ENCODE data around the gene SRXN1.
"Not testable (repeated sequence)": the region's sequence is repeated elsewhere in the genome, so short reads cannot be mapped to it uniquely, and the experiment has no call there.

Gene SRXN1

GRCh38 chr20:655726-656624 lies 3.0 kb upstream of the SRXN1 start:
- DNase-seq (ENCODE audit: low read depth in 2 of 2), result no peak

GRCh38 chr20:654417-654750 lies 1.4 kb upstream of the SRXN1 start:
- no peak for DNase-seq (ENCODE audit: low read depth in 2 of 2)

- no peak for DNase-seq (ENCODE audit: low read depth in 2 of 2)
These were observed 803 bp upstream of the SRXN1 start for GRCh38 chr20:653590-654416.

GRCh38 chr20:652615-653109 lies 338 bp downstream of the SRXN1 start:
- no peak for DNase-seq (ENCODE audit: low read depth in 2 of 2)

- DNase-seq (ENCODE audit: low read depth in 2 of 2), result no peak
These were observed 1.0 kb downstream of the SRXN1 start for GRCh38 chr20:651713-652614.

- no peak for DNase-seq (ENCODE audit: low read depth in 2 of 2)
These were observed 2.0 kb downstream of the SRXN1 start for GRCh38 chr20:650954-651353.

- DNase-seq (ENCODE audit: low read depth in 2 of 2), result no peak
These were observed 2.7 kb downstream of the SRXN1 start for GRCh38 chr20:650281-650680.

GRCh38 chr20:647479-648019 lies 5.5 kb downstream of the SRXN1 start:
- no peak for DNase-seq (ENCODE audit: low read depth in 2 of 2)

- DNase-seq (ENCODE audit: low read depth in 2 of 2), result no peak
These were observed 6.1 kb downstream of the SRXN1 start for GRCh38 chr20:646868-647233.

GRCh38 chr20:646107-646867 lies 6.7 kb downstream of the SRXN1 start:
- DNase-seq (ENCODE audit: low read depth in 2 of 2), result no peak

- DNase-seq (ENCODE audit: low read depth in 2 of 2), result peak in 1 of 2 donors; percentile 38
These were observed 7.5 kb downstream of the SRXN1 start for GRCh38 chr20:645318-646106.

- no peak for DNase-seq (ENCODE audit: low read depth in 2 of 2)
These were observed 8.2 kb downstream of the SRXN1 start for GRCh38 chr20:644692-645317.

- DNase-seq (ENCODE audit: low read depth in 2 of 2), result no peak
These were observed 10.4 kb downstream of the SRXN1 start for GRCh38 chr20:642398-643174.

GRCh38 chr20:642013-642397 lies 11.0 kb downstream of the SRXN1 start:
- DNase-seq (ENCODE audit: low read depth in 2 of 2), result not testable (repeated sequence)

- DNase-seq (ENCODE audit: low read depth in 2 of 2), result no peak
These were observed 11.5 kb downstream of the SRXN1 start for GRCh38 chr20:641516-641875.

GRCh38 chr20:640674-641515 lies 12.1 kb downstream of the SRXN1 start:
- DNase-seq (ENCODE audit: low read depth in 2 of 2), result no peak

GRCh38 chr20:638579-638978 lies 14.4 kb downstream of the SRXN1 start:
- DNase-seq (ENCODE audit: low read depth in 2 of 2), result no peak

- no peak for DNase-seq (ENCODE audit: low read depth in 2 of 2)
These were observed 15.4 kb downstream of the SRXN1 start for GRCh38 chr20:637559-637958.

Measured in stimulated activated CD8-positive, alpha-beta memory T cell treated with anti-CD3 and anti-CD28 coated beads, Interleukin-7, amount 100 ng/mL, for 4 hours (primary cell).